Anterior cingulate cortex (tissue), 58 donors: ENCODE results near the gene MAP3K7.
"Not testable (repeated sequence)": the region's sequence is repeated elsewhere in the genome, so short reads cannot be mapped to it uniquely, and the experiment has no call there.

ENCODE experiments used
- DNase-seq, 58 donors: peaks; one replicate each; lab custom pipeline; 2025; lab: John Stamatoyannopoulos, UW

Gene MAP3K7

GRCh38 chr6:90581146-90581545 lies 5.7 kb downstream of the MAP3K7 start:
- no peak for DNase-seq

- no peak for DNase-seq
Measured at GRCh38 chr6:90578894-90579549, 7.8 kb downstream of the MAP3K7 start.

- DNase-seq = no peak
Measured at GRCh38 chr6:90575267-90575666, 11.6 kb downstream of the MAP3K7 start.

- no peak for DNase-seq
Measured at GRCh38 chr6:90574610-90575009, 12.3 kb downstream of the MAP3K7 start.

GRCh38 chr6:90573624-90574023 lies 13.2 kb downstream of the MAP3K7 start:
- no peak for DNase-seq

GRCh38 chr6:90572856-90573255 lies 14.0 kb downstream of the MAP3K7 start:
- DNase-seq = no peak

- DNase-seq = no peak
Measured at GRCh38 chr6:90569223-90569622, 17.6 kb downstream of the MAP3K7 start.

GRCh38 chr6:90567682-90568081 lies 19.2 kb downstream of the MAP3K7 start:
- DNase-seq = not testable (repeated sequence)

GRCh38 chr6:90562341-90562740 lies 24.5 kb downstream of the MAP3K7 start:
- not testable (repeated sequence) for DNase-seq

GRCh38 chr6:90559931-90560330 lies 26.9 kb downstream of the MAP3K7 start:
- peak in 4 of 58 donors; percentile 1 to 44 (median 4) for DNase-seq

- no peak for DNase-seq
Measured at GRCh38 chr6:90557006-90557405, 29.9 kb downstream of the MAP3K7 start.

GRCh38 chr6:90547991-90548390 lies 38.9 kb downstream of the MAP3K7 start:
- no peak for DNase-seq

GRCh38 chr6:90547079-90547478 lies 39.8 kb downstream of the MAP3K7 start:
- no peak for DNase-seq

GRCh38 chr6:90545448-90545847 lies 41.4 kb downstream of the MAP3K7 start:
- no peak for DNase-seq

- no peak for DNase-seq
Measured at GRCh38 chr6:90544741-90545140, 42.1 kb downstream of the MAP3K7 start.

- DNase-seq = no peak
Measured at GRCh38 chr6:90544081-90544480, 42.8 kb downstream of the MAP3K7 start.

- no peak for DNase-seq
Measured at GRCh38 chr6:90541221-90541620, 45.7 kb downstream of the MAP3K7 start.

GRCh38 chr6:90538278-90539046 lies 48.4 kb downstream of the MAP3K7 start:
- no peak for DNase-seq

GRCh38 chr6:90537723-90538258 lies 49.1 kb downstream of the MAP3K7 start:
- DNase-seq = peak in 1 of 58 donors; percentile 19

- no peak for DNase-seq
Measured at GRCh38 chr6:90537027-90537426, 49.8 kb downstream of the MAP3K7 start.

GRCh38 chr6:90536520-90536919 lies 50.4 kb downstream of the MAP3K7 start:
- DNase-seq = no peak
